ENCODE results near the gene NAGLU. TPM values are rescaled to one million over a fixed set of nuclear protein-coding genes. Genes with fewer than 3 reads are reported as not detected.

The NAGLU gene
- total and polyA plus RNA-seq, 2 of the 13 experiments (the other 11 are each of a cell fraction or from before 2014, with no cell fraction given) = 28.2 to 40.1 TPM

GRCh38 chr17:42535155-42536047 is 640 bp upstream of the NAGLU start (continued):
- no peak for TF ChIP-seq ADNP (CRISPR knock-in tag; IDR thresholded peaks at IDR 0.05)
- no peak for TF ChIP-seq PATZ1 (CRISPR knock-in tag; IDR thresholded peaks at IDR 0.05)
- TF ChIP-seq ZNF740 (CRISPR knock-in tag; IDR thresholded peaks at IDR 0.05) = no peak
- 0 out of 2 replicates have a peak, but pooled peaks have one; percentile 3 for TF ChIP-seq TBX2 (CRISPR knock-in tag; IDR thresholded peaks at IDR 0.05; ENCODE audit: borderline replicate concordance)
- 0 out of 2 replicates have a peak, but pooled peaks have one; percentile 18 for TF ChIP-seq ZNF83 (CRISPR knock-in tag; IDR thresholded peaks at IDR 0.05; ENCODE audit: borderline replicate concordance)
- no peak for TF ChIP-seq PAF1 (CRISPR knock-in tag; IDR thresholded peaks at IDR 0.05)
- no peak for TF ChIP-seq ZNF782 (CRISPR knock-in tag; IDR thresholded peaks at IDR 0.05; ENCODE audit: borderline replicate concordance)
- TF ChIP-seq ZSCAN12 (CRISPR knock-in tag; IDR thresholded peaks at IDR 0.05) = no peak
- no peak for TF ChIP-seq ZNF709 (CRISPR knock-in tag; IDR thresholded peaks at IDR 0.05)
- TF ChIP-seq ZNF567 (CRISPR knock-in tag; IDR thresholded peaks at IDR 0.05; ENCODE audit: borderline replicate concordance) = 0 out of 2 replicates have a peak, but pooled peaks have one; percentile 58
- TF ChIP-seq ZNF333 (CRISPR knock-in tag; IDR thresholded peaks at IDR 0.05; ENCODE audit: borderline replicate concordance) = no peak
- no peak for TF ChIP-seq ZNF75D (CRISPR knock-in tag; IDR thresholded peaks at IDR 0.05; ENCODE audit: borderline replicate concordance)
- TF ChIP-seq FUBP1 (CRISPR knock-in tag; IDR thresholded peaks at IDR 0.05; ENCODE audit: borderline replicate concordance) = no peak
- no peak for TF ChIP-seq HNF1A (IDR thresholded peaks at IDR 0.05; ENCODE audit: low read depth)
- no peak for TF ChIP-seq HNF1A (CRISPR knock-in tag; IDR thresholded peaks at IDR 0.05; ENCODE audit: borderline replicate concordance)

Measured in HepG2 (cell line).